ENCODE results near the gene SYT5. TPM values are rescaled to one million over a fixed set of nuclear protein-coding genes. Genes with fewer than 3 reads are reported as not detected.
A peak's percentile ranks its signal among the peaks of the same experiment; 100 is the strongest.

SYT5 gene
- total RNA-seq, 1 donor, result not detected

DNA sequence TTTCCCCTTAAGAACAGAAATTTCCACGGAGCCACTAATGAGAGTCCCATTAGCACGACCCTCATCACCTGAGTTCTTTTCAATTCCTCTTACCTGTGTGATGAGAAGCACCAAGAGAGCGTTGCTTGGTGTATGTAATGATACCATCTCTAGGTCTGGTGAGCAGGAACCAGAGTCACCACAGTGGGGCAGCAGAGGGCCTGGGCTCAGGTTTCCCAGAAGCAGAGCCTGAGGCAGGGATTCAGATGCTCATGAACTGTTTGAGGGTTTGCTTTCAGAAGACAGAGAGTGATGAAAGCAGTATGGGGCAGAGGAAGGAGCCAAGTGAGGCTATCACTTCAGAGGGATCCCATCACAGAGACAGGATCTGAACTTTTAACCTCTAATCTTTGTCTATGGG is 32.4 kb upstream of the SYT5 start:
- H3K9me3 ChIP-seq (ENCODE audit: low read depth, low read length), result peaks cover 4% of the 10 kb centered on the region
- H3K36me3 ChIP-seq (ENCODE audit: insufficient read depth, low read length), result no peaks in the 10 kb centered on the region
- peaks cover 25% of the 10 kb centered on the region for H3K4me1 ChIP-seq (ENCODE audit: insufficient read depth, low read length)
- H3K27me3 ChIP-seq (ENCODE audit: insufficient read depth, low read length), result no peaks in the 10 kb centered on the region
- H3K79me2 ChIP-seq (ENCODE audit: insufficient read depth, low read length), result no peaks in the 10 kb centered on the region
- H3K4me3 ChIP-seq (ENCODE audit: insufficient read depth, low read length), result no peak overlapping the region
- TF ChIP-seq, protein P1, sequence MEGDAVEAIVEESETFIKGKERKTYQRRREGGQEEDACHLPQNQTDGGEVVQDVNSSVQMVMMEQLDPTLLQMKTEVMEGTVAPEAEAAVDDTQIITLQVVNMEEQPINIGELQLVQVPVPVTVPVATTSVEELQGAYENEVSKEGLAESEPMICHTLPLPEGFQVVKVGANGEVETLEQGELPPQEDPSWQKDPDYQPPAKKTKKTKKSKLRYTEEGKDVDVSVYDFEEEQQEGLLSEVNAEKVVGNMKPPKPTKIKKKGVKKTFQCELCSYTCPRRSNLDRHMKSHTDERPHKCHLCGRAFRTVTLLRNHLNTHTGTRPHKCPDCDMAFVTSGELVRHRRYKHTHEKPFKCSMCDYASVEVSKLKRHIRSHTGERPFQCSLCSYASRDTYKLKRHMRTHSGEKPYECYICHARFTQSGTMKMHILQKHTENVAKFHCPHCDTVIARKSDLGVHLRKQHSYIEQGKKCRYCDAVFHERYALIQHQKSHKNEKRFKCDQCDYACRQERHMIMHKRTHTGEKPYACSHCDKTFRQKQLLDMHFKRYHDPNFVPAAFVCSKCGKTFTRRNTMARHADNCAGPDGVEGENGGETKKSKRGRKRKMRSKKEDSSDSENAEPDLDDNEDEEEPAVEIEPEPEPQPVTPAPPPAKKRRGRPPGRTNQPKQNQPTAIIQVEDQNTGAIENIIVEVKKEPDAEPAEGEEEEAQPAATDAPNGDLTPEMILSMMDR (IDR thresholded peaks at IDR 0.05; ENCODE audit: extremely low read depth, low read depth, low read length), result peak; percentile 28
- peaks cover 5% of the 10 kb centered on the region for H4K20me1 ChIP-seq (ENCODE audit: insufficient read depth, low read length)
- H3K4me2 ChIP-seq (ENCODE audit: insufficient read depth, low read length), result no peak overlapping the region
- H2AFZ ChIP-seq (ENCODE audit: low read length), result no peak overlapping the region
- no peak overlapping the region for H3K27ac ChIP-seq (ENCODE audit: low read depth, low read length)
- no peak for DNase-seq (ENCODE audit: insufficient read length, low spot score, missing footprints)

DNA sequence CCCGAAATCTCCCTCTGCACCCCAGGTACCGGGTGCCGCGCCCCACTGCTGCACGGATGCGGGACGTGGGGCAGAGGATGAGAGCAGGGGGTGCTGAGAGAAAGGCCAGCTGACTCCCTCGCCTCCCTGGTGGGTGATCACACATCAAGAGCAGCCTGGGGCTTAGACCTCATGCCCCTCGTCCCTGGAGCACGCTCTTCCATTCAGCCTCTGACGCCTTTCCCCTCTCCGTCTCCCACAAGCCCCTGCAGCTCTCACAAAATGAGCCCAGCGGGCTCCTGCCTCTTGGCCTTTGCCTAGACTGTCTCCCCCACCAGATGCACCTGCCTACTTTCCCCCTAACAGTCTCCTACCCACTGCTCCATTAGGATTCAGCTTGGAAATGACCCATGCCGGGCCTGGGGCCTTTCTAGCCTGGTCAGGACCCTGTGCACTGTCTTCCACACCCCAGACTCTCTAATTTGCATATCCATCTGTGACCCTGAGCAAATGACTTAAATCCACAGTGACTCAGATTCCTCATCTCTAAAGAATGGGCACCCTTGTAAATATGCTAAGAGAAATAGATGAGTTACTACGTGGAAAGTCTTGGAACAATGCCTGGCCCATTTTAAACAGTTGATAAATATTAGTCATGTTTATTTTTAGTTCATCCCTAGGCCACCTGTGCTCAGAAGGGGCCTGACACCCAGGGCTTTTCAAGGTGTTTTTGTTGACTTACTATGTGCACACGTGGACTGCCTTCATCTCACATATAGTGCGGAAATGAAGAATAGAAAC is 29.8 kb upstream of the SYT5 start:
- DNase-seq (ENCODE audit: insufficient read length, low spot score, missing footprints), result peak; percentile 93
- H3K36me3 ChIP-seq (ENCODE audit: insufficient read depth, low read length), result no peaks in the 10 kb centered on the region
- no peak overlapping the region for H2AFZ ChIP-seq (ENCODE audit: low read length)
- H3K4me3 ChIP-seq (ENCODE audit: insufficient read depth, low read length), result no peak overlapping the region
- no peaks in the 10 kb centered on the region for H3K27me3 ChIP-seq (ENCODE audit: insufficient read depth, low read length)
- peaks cover 26% of the 10 kb centered on the region for H3K4me1 ChIP-seq (ENCODE audit: insufficient read depth, low read length)
- no peaks in the 10 kb centered on the region for H3K79me2 ChIP-seq (ENCODE audit: insufficient read depth, low read length)
- H3K9me3 ChIP-seq (ENCODE audit: low read depth, low read length), result peaks cover 4% of the 10 kb centered on the region
- TF ChIP-seq, protein P1 (IDR thresholded peaks at IDR 0.05; ENCODE audit: extremely low read depth, low read depth, low read length), result no peak
- H3K27ac ChIP-seq (ENCODE audit: low read depth, low read length), result peak overlapping the region; percentile 61
- H4K20me1 ChIP-seq (ENCODE audit: insufficient read depth, low read length), result peaks cover 2% of the 10 kb centered on the region
- no peak overlapping the region for H3K4me2 ChIP-seq (ENCODE audit: insufficient read depth, low read length)

- Histone ChIP-seq H3K4me2 (ENCODE audit: insufficient read depth, low read length) (no peak within 1 kb of the TSS), H3K4me3 (ENCODE audit: insufficient read depth, low read length) (no peak within 1 kb of the TSS), H3K79me2 (ENCODE audit: insufficient read depth, low read length) (no peaks in the 10 kb centered on the region), H3K9me3 (ENCODE audit: low read depth, low read length) (peaks cover 4% of the 10 kb centered on the region), H2AFZ (ENCODE audit: low read length) (no peak within 1 kb of the TSS), H3K27me3 (ENCODE audit: insufficient read depth, low read length) (no peaks in the 10 kb centered on the region), H4K20me1 (ENCODE audit: insufficient read depth, low read length) (peaks cover 2% of the 10 kb centered on the region), H3K27ac (ENCODE audit: low read depth, low read length) (peak within 1 kb of the TSS; percentile 61), H3K36me3 (ENCODE audit: insufficient read depth, low read length) (no peaks in the 10 kb centered on the region), H3K4me1 (ENCODE audit: insufficient read depth, low read length) (peaks cover 26% of the 10 kb centered on the region)
- DNase-seq (ENCODE audit: insufficient read length, low spot score, missing footprints), result peak; percentile 36
- TF ChIP-seq, protein P1 (IDR thresholded peaks at IDR 0.05; ENCODE audit: extremely low read depth, low read depth, low read length), result no peak
Measured at GRCh38 chr19:55208880-55209692, 29.0 kb upstream of the SYT5 start, which contains the start of gene PTPRH. TSS of gene PTPRH (minus strand) at chr19:55209501. CDS start at chr19:55209433, 68 bp downstream.
